GM19324 (cell line): ENCODE results near the gene BMP2.
A peak's percentile ranks its signal among the peaks of the same experiment; 100 is the strongest.

Source experiments
- ATAC-seq: cut with Tn5 transposase; IDR thresholded peaks from one replicate; pipeline ENCODE4 v1.9.1; 2021; ENCODE audit warnings: mild to moderate bottlenecking, moderate library complexity; ENCODE audit not compliant: unreplicated experiment, low FRiP score

The BMP2 gene

GRCh38 chr20:6828794-6829423 lies 61.4 kb downstream of the BMP2 start:
- peak; percentile 72 for ATAC-seq

GRCh38 chr20:6829510-6830116 lies 62.1 kb downstream of the BMP2 start:
- no peak for ATAC-seq
